ENCODE data around the gene WDPCP.

- TF ChIP-seq POLR2AphosphoS5 (IDR thresholded peaks at IDR 0.05) (no peak), CTCF (IDR thresholded peaks at IDR 0.05) (no peak)
Measured at GRCh38 chr2:63242747-63243146, 345.5 kb downstream of the WDPCP start.
